ENCODE results near the gene GATB. TPM values are rescaled to one million over a fixed set of nuclear protein-coding genes. Genes with fewer than 3 reads are reported as not detected.

The GATB gene
- total RNA-seq, 4 donors from 2014 or later: 19.6 to 28.9 (median 23.8) TPM

- Histone ChIP-seq H3K4me3 (no peak overlapping the region), H3K36me3 (no peaks in the 10 kb centered on the region), H3K27me3 (no peaks in the 10 kb centered on the region), H3K27ac (no peak overlapping the region), H3K4me1 (no peaks in the 10 kb centered on the region), H3K9me3 (no peaks in the 10 kb centered on the region)
- TF ChIP-seq POLR2A (IDR thresholded peaks at IDR 0.05) (no peak), CTCF (IDR thresholded peaks at IDR 0.05) (no peak)
- no peak for DNase-seq
Observed at GRCh38 chr4:151712777-151713176, 48.0 kb downstream of the GATB start.

- Histone ChIP-seq H3K9me3 (no peaks in the 10 kb centered on the region), H3K27ac (no peak overlapping the region), H3K27me3 (no peaks in the 10 kb centered on the region), H3K4me3 (no peak overlapping the region), H3K36me3 (peaks cover 0 to 5% (median 0%) of the 10 kb centered on the region in 3 donors), H3K4me1 (no peaks in the 10 kb centered on the region)
- no peak for TF ChIP-seq CTCF (IDR thresholded peaks at IDR 0.05)
- no peak for TF ChIP-seq POLR2A (IDR thresholded peaks at IDR 0.05)
- DNase-seq: no peak
Observed at GRCh38 chr4:151711646-151712045, 49.2 kb downstream of the GATB start.

GRCh38 chr4:151709587-151709986 lies 51.2 kb downstream of the GATB start:
- TF ChIP-seq CTCF (IDR thresholded peaks at IDR 0.05) (no peak), POLR2A (IDR thresholded peaks at IDR 0.05) (no peak)
- H3K27me3 ChIP-seq: no peaks in the 10 kb centered on the region
- no peak for DNase-seq
- H3K27ac ChIP-seq: no peak overlapping the region
- H3K36me3 ChIP-seq: peaks cover 0 to 13% (median 0%) of the 10 kb centered on the region in 3 donors
- H3K4me3 ChIP-seq: no peak overlapping the region
- no peaks in the 10 kb centered on the region for H3K9me3 ChIP-seq
- H3K4me1 ChIP-seq: no peaks in the 10 kb centered on the region

- Histone ChIP-seq H3K36me3 (peaks cover 0 to 13% (median 0%) of the 10 kb centered on the region in 3 donors), H3K27ac (no peak overlapping the region), H3K4me1 (no peaks in the 10 kb centered on the region), H3K9me3 (no peaks in the 10 kb centered on the region), H3K27me3 (no peaks in the 10 kb centered on the region), H3K4me3 (no peak overlapping the region)
- DNase-seq: no peak
- TF ChIP-seq CTCF (IDR thresholded peaks at IDR 0.05) (no peak), POLR2A (IDR thresholded peaks at IDR 0.05) (no peak)
Observed at GRCh38 chr4:151709071-151709470, 51.7 kb downstream of the GATB start.

- Histone ChIP-seq H3K27me3 (no peaks in the 10 kb centered on the region), H3K27ac (no peak overlapping the region), H3K4me1 (no peaks in the 10 kb centered on the region), H3K36me3 (peaks cover 0 to 13% (median 0%) of the 10 kb centered on the region in 3 donors), H3K9me3 (no peaks in the 10 kb centered on the region), H3K4me3 (no peak overlapping the region)
- TF ChIP-seq POLR2A (IDR thresholded peaks at IDR 0.05) (no peak), CTCF (IDR thresholded peaks at IDR 0.05) (no peak)
- DNase-seq: no peak
Observed at GRCh38 chr4:151708100-151708499, 52.7 kb downstream of the GATB start.

- no peak overlapping the region for H3K27ac ChIP-seq
- no peaks in the 10 kb centered on the region for H3K4me1 ChIP-seq
- H3K4me3 ChIP-seq: no peak overlapping the region
- H3K36me3 ChIP-seq: peaks cover 0 to 25% (median 0%) of the 10 kb centered on the region in 3 donors
- no peak for TF ChIP-seq POLR2A (IDR thresholded peaks at IDR 0.05)
- no peak for TF ChIP-seq CTCF (IDR thresholded peaks at IDR 0.05)
- H3K9me3 ChIP-seq: no peaks in the 10 kb centered on the region
- no peak for DNase-seq
- H3K27me3 ChIP-seq: no peaks in the 10 kb centered on the region
Observed at GRCh38 chr4:151703401-151703800, 57.4 kb downstream of the GATB start.

All from Peyer's patch (tissue), 4 donors.